Measurements from ENCODE around the gene TNNI2. TPM values are rescaled to one million over a fixed set of nuclear protein-coding genes. Genes with fewer than 3 reads are reported as not detected.
"Not testable (repeated sequence)": the region's sequence is repeated elsewhere in the genome, so short reads cannot be mapped to it uniquely, and the experiment has no call there.

TNNI2 gene
- total RNA-seq = 73.7 TPM

- no peak for DNase-seq (ENCODE audit: low spot score)
Observed at GRCh38 chr11:1838426-1839144, at the start of gene TNNI2. TNNI2 (plus strand) TSS chr11:1838981; CDS start chr11:1839697, 716 bp downstream.

DNA sequence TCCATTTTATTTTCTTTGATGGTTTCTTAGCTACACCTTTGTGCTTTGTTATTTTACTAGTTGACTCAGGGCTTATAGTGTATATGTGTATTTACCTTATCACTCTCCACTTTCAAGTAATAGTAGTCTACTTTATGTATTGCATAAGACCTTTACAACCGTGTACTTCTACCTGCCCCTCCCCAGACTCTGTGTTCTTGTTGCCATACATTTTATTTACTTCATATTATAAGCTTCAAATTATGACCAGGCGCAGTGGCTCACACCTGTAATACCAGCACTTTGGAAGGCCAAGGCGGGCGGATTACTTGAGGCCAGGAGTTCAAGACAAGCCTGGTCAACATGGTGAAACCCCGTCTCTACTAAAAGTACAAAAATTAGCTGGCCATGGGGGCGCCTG, 46.9 kb upstream of the TNNI2 start:
- no peak for DNase-seq (ENCODE audit: low spot score)

DNA sequence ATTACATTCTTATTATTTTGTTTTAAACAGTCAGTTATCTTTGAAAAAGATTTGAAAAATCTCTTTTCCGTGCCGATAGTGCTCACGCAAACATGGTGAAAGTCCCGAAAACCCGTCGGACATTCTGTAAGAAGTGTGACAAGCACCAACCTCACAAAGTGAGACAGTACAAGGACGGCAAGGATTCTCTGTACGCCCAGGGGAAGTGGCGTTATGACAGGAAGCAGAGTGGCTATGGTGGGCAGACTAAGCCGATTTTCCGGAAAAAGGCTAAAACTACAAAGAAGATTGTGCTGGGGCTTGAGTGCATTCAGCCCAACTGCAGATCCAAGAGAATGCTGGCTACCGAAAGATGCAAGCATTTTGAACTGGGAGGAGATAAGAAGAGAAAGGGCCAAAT, 46.3 kb upstream of the TNNI2 start:
- DNase-seq (ENCODE audit: low spot score) = no peak

DNA sequence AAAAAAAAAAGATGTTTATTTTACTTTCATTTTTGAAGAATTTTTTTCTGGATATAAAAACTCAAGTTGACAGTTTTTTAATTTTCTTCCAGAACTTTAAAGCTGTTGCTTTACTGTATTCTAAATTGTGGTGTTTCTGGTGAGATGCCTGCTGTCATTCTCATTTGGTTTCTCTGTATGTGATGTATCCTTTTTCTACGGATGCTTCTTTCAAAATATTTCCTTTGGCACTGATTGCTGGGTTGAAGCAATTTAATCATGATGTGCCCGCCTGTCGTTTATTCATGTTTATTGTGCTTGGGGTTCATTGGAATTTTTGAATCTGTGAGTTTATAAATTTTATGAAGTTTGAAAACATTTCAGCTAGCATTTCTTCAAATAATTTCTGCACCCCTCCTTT, 45.7 kb upstream of the TNNI2 start:
- DNase-seq (ENCODE audit: low spot score) = no peak

DNA sequence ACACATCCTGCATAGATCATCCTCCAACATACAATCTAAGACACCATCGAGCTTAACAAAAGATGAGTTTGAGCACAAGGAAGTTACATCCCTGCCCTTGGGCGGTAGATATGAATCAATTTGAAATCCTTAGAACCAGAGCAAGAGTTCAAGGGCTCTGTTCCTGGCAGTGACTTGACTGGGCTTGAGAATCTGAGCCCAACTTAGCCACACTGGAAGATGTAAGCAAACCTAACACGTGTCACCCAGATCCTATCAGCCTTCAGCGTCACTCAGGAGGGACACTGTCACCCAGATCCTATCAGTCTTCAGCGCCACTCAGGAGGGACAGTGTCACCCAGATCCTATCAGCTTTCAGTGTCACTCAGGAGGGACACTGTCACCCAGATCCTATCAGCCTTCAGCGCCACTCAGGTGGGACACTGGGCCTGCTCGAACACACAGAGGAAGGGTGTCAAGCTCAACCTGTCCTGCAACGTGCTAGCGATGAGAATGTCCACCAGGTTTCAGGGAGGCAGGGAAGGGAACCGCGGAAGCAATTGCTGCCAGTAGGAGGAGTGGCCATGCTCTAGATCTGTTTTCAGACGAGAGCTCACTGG, 42.3 kb upstream of the TNNI2 start:
- no peak for DNase-seq (ENCODE audit: low spot score)

DNA sequence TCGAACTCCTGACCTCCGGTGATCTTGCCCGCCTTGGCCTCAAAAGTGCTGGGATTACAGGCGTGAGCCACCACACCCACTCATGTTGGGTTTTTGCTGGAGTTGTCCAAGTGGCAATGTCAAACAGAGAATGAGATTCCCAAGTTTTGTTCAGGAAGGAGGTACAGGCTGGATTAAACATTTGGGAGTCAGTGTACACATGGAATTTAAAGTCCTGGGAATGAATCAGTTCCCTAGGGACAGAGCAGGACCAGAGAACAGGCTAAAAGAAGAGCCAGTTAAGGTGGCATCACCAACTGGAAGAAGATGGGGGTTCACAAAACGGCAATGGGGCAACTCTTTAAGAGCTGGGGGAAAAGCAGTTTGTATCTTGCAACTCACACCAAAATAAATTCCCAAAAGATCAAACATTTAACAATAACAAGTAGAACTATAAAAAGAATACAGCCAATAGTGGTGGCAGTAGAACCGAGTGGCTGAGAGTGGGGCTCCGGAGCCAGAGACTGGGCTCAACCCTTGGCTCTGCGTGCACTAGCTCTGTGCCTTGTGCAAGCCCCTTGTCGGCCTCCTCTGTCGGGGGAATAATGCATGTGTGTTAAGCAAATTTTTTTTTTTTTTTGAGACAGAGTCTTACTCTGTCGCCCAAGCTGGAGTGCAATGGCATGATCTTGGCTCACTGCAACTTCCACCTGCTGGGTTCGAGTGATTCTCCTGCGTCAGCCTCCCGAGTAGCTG, 41.2 kb upstream of the TNNI2 start:
- DNase-seq (ENCODE audit: low spot score) = no peak

DNA sequence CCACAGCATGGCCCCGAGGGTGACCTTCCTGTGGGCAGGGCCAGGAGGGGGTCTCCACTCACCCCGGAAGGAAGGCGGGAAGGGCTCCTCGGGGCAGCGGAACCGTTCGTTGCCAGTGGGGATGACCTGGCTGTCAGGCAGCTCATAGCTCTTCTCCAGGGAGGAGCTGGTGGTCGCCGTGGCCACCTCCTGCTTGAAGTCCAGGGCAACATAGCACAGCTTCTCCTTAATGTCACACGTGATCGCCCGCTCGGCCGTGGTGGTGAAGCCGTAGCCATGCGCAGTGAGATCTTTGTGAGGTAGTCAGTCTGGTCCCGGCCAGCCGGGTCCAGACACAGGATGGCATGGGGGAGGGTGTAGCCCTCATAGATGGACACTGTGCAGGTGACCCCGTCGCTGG, 35.5 kb upstream of the TNNI2 start:
- DNase-seq (ENCODE audit: low spot score) = no peak

DNA sequence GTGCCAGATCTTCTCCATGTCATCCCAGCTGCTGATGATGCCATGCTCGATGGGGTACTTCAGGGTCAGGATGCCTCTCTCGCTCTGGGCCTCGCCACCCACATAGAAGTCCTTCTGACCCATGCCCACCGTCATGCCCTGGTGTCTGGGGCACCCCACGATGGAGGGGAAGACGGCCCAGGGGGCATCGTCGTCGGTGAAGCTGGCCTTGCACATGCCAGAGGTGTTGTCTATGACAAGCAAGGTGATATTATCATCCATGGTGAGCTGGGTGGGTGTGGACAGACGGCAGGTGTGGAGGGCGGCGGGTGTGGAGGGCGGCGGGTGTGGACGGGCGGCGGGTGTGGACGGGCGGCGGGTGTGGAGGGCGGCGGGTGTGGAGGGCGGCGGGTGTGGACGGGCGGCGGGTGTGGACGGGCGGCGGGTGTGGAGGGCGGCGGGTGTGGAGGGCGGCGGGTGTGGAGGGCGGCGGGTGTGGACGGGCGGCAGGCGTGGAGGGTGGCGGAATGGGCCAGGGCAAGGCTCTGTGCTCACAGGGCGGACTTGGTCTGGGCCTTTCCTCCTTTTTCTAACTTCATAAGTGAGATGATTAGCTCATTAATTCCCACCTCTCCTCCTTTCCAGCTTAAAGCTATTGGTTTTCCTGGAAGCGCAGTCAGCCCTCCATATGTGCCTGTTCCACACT, 34.8 kb upstream of the TNNI2 start:
- not testable (repeated sequence) for DNase-seq (ENCODE audit: low spot score)

DNA sequence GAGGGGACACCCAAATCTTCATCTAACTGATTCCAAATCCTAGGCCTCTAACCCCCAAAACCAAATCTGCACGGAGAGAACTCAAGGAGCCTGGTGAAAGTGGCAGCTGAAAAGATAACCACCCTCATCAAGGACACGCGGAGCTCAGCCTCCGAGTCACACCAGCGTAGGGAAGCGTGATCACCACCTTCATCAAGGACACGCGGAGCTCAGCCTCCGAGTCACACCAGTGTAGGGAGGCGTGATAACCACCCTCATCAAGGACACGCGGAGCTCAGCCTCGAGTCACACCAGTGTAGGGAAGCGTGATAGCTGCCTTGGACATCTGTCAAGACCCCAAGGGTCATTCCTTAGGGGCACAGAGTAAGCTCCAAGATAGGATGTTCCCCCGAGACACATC, 33.3 kb upstream of the TNNI2 start:
- DNase-seq (ENCODE audit: low spot score) = no peak

- DNase-seq (ENCODE audit: low spot score) = no peak
Observed at GRCh38 chr11:1807264-1807995, 31.4 kb upstream of the TNNI2 start.

DNA sequence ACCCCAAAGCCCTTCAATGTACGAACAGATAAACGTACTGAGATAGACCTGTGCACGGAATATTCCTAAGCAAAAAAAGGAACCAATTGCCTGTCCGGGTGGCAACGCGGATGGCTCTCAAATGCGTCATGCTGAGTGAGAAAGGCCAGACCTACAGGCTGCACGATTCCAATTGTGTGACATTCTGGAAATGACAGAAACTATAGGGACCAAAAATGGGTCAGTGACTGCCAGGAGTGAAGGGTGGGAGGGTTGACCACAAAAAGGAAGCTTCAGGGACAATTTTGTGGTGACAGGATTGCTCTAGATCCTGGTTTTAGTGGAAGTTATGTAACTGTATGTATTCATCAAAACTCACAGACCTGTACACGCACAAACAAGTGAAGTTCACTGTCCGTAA, 28.0 kb upstream of the TNNI2 start:
- no peak for DNase-seq (ENCODE audit: low spot score)

- no peak for DNase-seq (ENCODE audit: low spot score)
Observed at GRCh38 chr11:1812274-1812673, 26.5 kb upstream of the TNNI2 start.

GRCh38 chr11:1812801-1813200, 26.0 kb upstream of the TNNI2 start:
- no peak for DNase-seq (ENCODE audit: low spot score)

GRCh38 chr11:1813356-1813755, 25.4 kb upstream of the TNNI2 start:
- DNase-seq (ENCODE audit: low spot score) = not testable (repeated sequence)

DNA sequence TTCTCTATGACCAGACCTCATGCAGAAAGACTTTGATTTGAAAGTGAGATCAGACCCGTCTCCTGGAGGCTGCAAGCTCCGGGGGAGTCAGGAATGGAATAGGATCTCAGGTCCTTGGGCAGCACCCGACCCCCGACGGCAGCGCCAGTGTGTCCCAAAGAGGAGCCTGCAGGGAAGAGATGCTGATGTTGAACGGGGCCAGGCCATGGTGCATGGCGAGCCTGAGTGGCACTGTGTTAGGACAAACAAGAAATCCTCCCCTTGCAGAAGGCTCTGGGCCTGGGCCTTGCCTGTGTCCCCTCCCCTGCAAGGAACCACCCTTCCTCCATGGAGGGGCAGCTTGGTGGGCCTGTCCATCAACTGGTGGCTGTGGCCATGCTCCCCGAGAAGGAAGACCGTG, 24.1 kb upstream of the TNNI2 start:
- no peak for DNase-seq (ENCODE audit: low spot score)

- no peak for DNase-seq (ENCODE audit: low spot score)
Observed at GRCh38 chr11:1815311-1815710, 23.5 kb upstream of the TNNI2 start.

- no peak for DNase-seq (ENCODE audit: low spot score)
Observed at GRCh38 chr11:1815751-1816150, 23.0 kb upstream of the TNNI2 start.

DNA sequence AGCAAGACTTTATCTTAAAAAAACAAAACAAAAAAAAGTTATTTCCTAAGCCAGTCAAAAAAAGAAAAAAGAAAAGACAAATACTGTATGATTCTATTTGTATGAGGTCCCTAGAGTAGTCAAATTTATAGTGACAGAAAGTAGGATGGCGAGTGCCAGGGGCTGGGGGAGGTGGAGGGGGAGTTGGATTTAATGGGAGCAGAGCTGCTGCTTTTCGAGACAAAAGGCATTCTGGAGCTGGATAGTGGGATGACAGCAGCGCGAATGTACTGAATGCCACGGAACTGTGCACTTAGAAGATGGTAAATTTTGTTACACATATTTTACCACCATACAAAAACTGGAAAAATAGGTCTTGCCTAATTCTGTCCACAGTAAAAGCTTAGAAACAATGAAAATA, 21.8 kb upstream of the TNNI2 start:
- DNase-seq (ENCODE audit: low spot score) = no peak

- no peak for DNase-seq (ENCODE audit: low spot score)
Observed at GRCh38 chr11:1817511-1817910, 21.3 kb upstream of the TNNI2 start.

DNA sequence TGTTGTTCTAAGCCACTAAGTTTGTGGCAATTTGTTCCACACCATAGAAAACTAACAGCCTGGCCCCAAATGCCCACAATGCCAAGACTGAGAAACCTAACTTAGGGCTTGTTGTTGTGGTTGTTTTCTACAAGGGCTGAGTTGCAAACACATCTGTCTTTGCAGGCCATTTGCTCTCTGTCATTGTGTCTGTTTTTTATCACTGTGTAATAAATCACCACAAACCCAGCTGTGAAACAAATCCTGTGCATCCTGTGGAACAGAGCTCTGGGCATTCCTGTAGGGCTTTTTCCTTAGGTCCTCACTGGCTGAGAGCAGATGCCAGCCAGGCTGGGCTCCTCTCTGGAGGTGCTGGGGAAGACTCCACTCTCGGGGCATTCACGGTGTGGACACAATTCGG, 19.7 kb upstream of the TNNI2 start:
- DNase-seq (ENCODE audit: low spot score) = no peak

- no peak for DNase-seq (ENCODE audit: low spot score)
Observed at GRCh38 chr11:1820463-1821325, 18.1 kb upstream of the TNNI2 start.

Measured in mucosa of gallbladder (tissue), 1 donor.